Testis (tissue), 3 donors: ENCODE data around the gene PSEN2. TPM values are rescaled to one million over a fixed set of nuclear protein-coding genes. Genes with fewer than 3 reads are reported as not detected.
"Not testable (repeated sequence)": the region's sequence is repeated elsewhere in the genome, so short reads cannot be mapped to it uniquely, and the experiment has no call there.

Experiments used
- DNase-seq: peaks from one replicate; pipeline ENCODE4 v3.0.0-alpha.2; 2019
- H3K27ac ChIP-seq, 2 donors: fragments of 200-600 bp; sonication (generic); one replicate each; pipeline ENCODE4 v1.5.1; 2019
- H3K27me3 ChIP-seq: fragments of 200-600 bp; sonication (generic); one replicate; pipeline ENCODE4 v1.5.1; 2019
- H3K36me3 ChIP-seq: fragments of 200-600 bp; sonication (generic); one replicate; pipeline ENCODE4 v1.5.1; 2017; ENCODE audit warnings: low read depth; ENCODE audit errors: missing control alignments
- H3K4me1 ChIP-seq: fragments of 200-600 bp; sonication (generic); one replicate; pipeline ENCODE4 v1.5.1; 2019
- H3K4me3 ChIP-seq, 2 donors: fragments of 200-600 bp; sonication (generic); one replicate each; pipeline ENCODE4 v1.5.1; 2017 to 2019
- H3K9me3 ChIP-seq: fragments of 200-600 bp; sonication (generic); one replicate; pipeline ENCODE4 v1.5.1; 2017
- POLR2A ChIP-seq: fragments of 450-650 bp; IDR thresholded peaks from one replicate; pipeline ENCODE4 v1.6.1; 2017; ENCODE audit warnings: antibody characterized with exemption, mild to moderate bottlenecking, moderate library complexity
- WGBS, 2 donors: methylation state at CpG; one replicate each; pipeline ENCODE4 v1.1.5; 2018; 5-methylcytosine and 5-hydroxymethylcytosine counted together
- intact Hi-C: fragments of 100-400 bp; cut with DNase I; formaldehyde crosslinking; loops from one replicate; pipeline ENCODE4 v1.15.1; 2023; ENCODE audit warnings: low total_unique reads
- polyA plus RNA-seq: library from polyadenylated mRNA; stranded (reverse); fragments of 350-450 nt; fragmentation: Illumina TruSeq; extraction: RNeasy Lipid Tissue Mini Kit (QIAGEN cat#74804); gene quantifications from one replicate; pipeline ENCODE4 v1.2.3, GENCODE V29; 2014; ENCODE audit warnings: low read depth, low replicate concordance; ENCODE audit not compliant: insufficient read depth
- total RNA-seq, 2 donors: library from RNA; depleted of rRNA; stranded (reverse); fragments of >200 nt; gene quantifications; one replicate each; pipeline ENCODE4 v1.2.3, GENCODE V29; 2016
- TF ChIP-seq, protein P1 (sequence below), 3 experiments: fragments of 450-650 bp in 2 of 3; fragments of 200-600 bp in 1 of 3; sonication (generic) in 1 of 3; IDR thresholded peaks; one replicate each; pipeline ENCODE4 v1.5.1; 2016 to 2019; ENCODE audit warnings: antibody characterized with exemption in 3 of 3, mild to moderate bottlenecking in 2 of 3, moderate library complexity in 1 of 3

PSEN2 gene
- total and polyA plus RNA-seq, 3 donors from 2014 or later = 40.7 to 107 (median 87.8) TPM

DNA sequence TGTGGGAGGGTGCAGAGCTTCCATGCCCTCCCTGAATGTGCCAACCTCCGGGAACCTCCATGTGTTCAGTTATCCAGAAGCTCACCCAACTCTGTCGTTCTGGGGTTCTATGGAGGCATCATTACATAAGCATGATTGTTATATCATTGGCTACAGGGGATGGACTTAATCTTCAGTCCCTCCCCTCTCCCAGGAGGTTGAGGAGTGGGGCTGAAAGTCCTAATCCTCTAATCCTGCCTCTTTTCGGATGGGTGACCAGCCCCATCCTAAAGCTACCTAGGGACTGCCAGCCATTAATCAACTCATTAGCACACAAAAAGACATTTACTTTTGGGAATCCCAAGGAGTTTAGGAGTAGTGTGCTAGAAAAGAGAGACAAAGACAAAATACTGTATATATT is 32.0 kb upstream of the PSEN2 start:
- Histone ChIP-seq H3K27ac (no peak overlapping the region), H3K4me3 (no peak overlapping the region), H3K27me3 (no peaks in the 10 kb centered on the region), H3K4me1 (no peaks in the 10 kb centered on the region), H3K9me3 (no peaks in the 10 kb centered on the region), H3K36me3 (no peaks in the 10 kb centered on the region)
- no peak for DNase-seq
- TF ChIP-seq POLR2A = no peak
- TF ChIP-seq, protein P1, sequence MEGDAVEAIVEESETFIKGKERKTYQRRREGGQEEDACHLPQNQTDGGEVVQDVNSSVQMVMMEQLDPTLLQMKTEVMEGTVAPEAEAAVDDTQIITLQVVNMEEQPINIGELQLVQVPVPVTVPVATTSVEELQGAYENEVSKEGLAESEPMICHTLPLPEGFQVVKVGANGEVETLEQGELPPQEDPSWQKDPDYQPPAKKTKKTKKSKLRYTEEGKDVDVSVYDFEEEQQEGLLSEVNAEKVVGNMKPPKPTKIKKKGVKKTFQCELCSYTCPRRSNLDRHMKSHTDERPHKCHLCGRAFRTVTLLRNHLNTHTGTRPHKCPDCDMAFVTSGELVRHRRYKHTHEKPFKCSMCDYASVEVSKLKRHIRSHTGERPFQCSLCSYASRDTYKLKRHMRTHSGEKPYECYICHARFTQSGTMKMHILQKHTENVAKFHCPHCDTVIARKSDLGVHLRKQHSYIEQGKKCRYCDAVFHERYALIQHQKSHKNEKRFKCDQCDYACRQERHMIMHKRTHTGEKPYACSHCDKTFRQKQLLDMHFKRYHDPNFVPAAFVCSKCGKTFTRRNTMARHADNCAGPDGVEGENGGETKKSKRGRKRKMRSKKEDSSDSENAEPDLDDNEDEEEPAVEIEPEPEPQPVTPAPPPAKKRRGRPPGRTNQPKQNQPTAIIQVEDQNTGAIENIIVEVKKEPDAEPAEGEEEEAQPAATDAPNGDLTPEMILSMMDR (IDR thresholded peaks at IDR 0.05) = no peak
- intact Hi-C loops = no loop called here
- WGBS, 2 donors = 89 to 97% methylated on average over 3 of the region's 3 CpGs

GRCh38 chr1:226845624-226846023 is 24.8 kb upstream of the PSEN2 start:
- Histone ChIP-seq H3K27me3 (no peaks in the 10 kb centered on the region), H3K4me3 (no peak overlapping the region), H3K9me3 (no peaks in the 10 kb centered on the region), H3K27ac (no peak overlapping the region), H3K4me1 (no peaks in the 10 kb centered on the region), H3K36me3 (no peaks in the 10 kb centered on the region)
- DNase-seq = no peak
- intact Hi-C loops = no loop called here
- no peak for TF ChIP-seq POLR2A
- TF ChIP-seq, protein P1 (IDR thresholded peaks at IDR 0.05) = no peak

DNA sequence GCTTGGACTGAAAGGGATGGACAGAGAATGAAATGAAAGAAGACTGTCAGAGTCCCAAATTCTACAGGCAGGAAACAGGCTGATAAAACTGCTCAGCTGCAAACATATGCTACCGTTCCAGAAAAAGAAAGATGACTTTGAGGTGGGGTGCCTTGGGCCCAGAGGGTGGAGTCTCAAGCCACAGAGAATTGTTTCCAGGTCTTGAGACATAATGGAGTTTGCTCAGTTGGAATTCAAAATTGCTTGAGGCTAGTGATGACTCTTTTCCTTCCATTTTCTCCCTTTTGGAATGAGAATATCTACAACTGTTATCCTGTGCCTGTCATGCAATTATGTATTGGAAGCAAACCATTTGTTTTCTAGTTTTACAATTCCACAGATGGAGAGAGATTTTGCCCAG is 23.6 kb upstream of the PSEN2 start:
- DNase-seq = no peak
- H3K9me3 ChIP-seq = no peaks in the 10 kb centered on the region
- 54 to 59% methylated on average over 1 of the region's 1 CpG for WGBS, 2 donors

GRCh38 chr1:226854548-226854947 is 15.9 kb upstream of the PSEN2 start:
- intact Hi-C loops, DNase-seq: not testable (repeated sequence)
- WGBS, 2 donors = 87 to 94% methylated on average over 1 of the region's 1 CpG

More for the DNA sequence above, 23.6 kb upstream of the PSEN2 start:
- Histone ChIP-seq H3K4me3 (no peak overlapping the region), H3K27me3 (no peaks in the 10 kb centered on the region), H3K36me3 (no peaks in the 10 kb centered on the region), H3K4me1 (no peaks in the 10 kb centered on the region), H3K27ac (no peak overlapping the region)
- TF ChIP-seq, protein P1 (IDR thresholded peaks at IDR 0.05) = no peak
- no peak for TF ChIP-seq POLR2A
- intact Hi-C loops = no loop called here

DNA sequence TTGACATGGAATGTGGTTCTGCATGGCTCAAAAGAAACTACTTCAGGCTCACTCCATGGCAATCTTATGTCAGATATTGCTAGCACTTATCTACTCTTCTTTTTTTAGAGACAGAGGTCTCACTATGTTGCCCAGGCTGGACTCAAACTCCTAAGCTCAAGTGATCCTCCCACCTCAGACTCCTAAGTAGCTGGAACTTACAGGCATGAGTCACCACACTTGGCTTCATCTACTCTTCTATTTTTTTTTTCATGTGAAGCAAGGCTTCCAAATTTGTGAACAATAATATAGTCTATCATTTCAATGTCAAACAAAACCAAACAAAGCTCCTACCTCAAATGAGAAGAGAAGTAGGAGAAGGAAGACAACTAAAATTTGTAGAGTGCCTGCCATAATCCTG is 7.5 kb upstream of the PSEN2 start:
- H3K27ac ChIP-seq = no peak overlapping the region
- no peaks in the 10 kb centered on the region for H3K36me3 ChIP-seq
- no peaks in the 10 kb centered on the region for H3K4me1 ChIP-seq
- intact Hi-C loops = no loop called here
- no peak overlapping the region for H3K4me3 ChIP-seq
- no peaks in the 10 kb centered on the region for H3K27me3 ChIP-seq
- no peak for DNase-seq
- TF ChIP-seq, protein P1 (IDR thresholded peaks at IDR 0.05) = no peak
- no peak for TF ChIP-seq POLR2A
- H3K9me3 ChIP-seq = no peaks in the 10 kb centered on the region

More at GRCh38 chr1:226854548-226854947, 15.9 kb upstream of the PSEN2 start:
- H3K9me3 ChIP-seq, H3K27me3 ChIP-seq, H3K36me3 ChIP-seq, H3K4me3 ChIP-seq, H3K4me1 ChIP-seq, H3K27ac ChIP-seq: not testable (repeated sequence)
